ENCODE measurements around the gene AMT. TPM values are rescaled to one million over a fixed set of nuclear protein-coding genes. Genes with fewer than 3 reads are reported as not detected.
A peak's percentile ranks its signal among the peaks of the same experiment; 100 is the strongest.

The AMT gene
- total and polyA plus RNA-seq, 2 of the 13 experiments (the other 11 are each of a cell fraction or from before 2014, with no cell fraction given), result 35.3 to 59.0 TPM

DNA sequence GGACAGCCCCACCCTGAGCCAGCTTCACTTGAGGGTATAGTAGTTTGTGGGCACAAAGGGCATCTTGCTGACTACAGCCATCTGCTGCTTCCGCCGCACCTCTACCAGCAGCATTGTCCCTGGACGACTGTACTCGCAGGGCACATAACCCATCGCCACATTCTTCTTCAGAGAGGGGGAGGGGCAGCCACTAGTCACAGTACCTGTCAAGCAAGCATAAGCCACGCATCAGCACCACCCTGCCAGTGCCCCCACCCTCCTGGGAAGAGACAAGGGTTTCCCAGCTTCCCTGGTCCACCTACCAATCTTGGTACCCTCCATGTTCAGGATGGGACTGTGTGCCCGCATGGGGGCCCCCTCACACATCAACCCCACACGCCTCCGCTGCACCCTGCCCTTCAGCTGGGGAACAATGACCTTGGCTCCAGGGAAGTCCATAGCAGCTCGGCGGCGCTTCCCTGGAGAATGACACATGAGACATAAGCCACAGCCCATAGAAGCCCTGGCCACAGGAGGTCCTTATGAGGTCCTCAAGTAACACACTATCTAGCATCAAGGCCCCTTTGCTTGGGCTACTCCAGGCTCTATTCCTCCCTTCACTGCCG lies 4.7 kb downstream of the AMT start:
- no peak overlapping the region for H3K27ac ChIP-seq (ENCODE audit: extremely low read length, insufficient read depth, low read length)
- no peak for ATAC-seq
- CTCF ChIA-PET (ENCODE audit: low intra/inter-chr PET ratio, low total read pairs), result no interaction called here
- no peak for FAIRE-seq
- no peak overlapping the region for H3K4me3 ChIP-seq (replicated peaks in 1 of 3; ENCODE audit: insufficient read depth in 1 of 3, low read depth in 2 of 3, low read length in 3 of 3)
- H3K4me2 ChIP-seq (ENCODE audit: low read depth, low read length), result no peak overlapping the region
- H3K79me2 ChIP-seq (ENCODE audit: insufficient read depth, low read length), result peaks cover 13% of the 10 kb centered on the region
- intact Hi-C loops (cut with micrococcal nuclease; ENCODE audit: unreplicated experiment) (no loop called here), in situ Hi-C loops (cut with HindIII; ENCODE audit: extremely low pct_ligation_motif_present, low pct_unique_long_range_greater_than_20kb) (no loop called here)
- no TSS peak for BruUV-seq (replicated peaks)
- no peak overlapping the region for H3K9ac ChIP-seq (ENCODE audit: insufficient read depth, low read depth, low read length)
- POLR2A ChIA-PET, result interaction anchor here (3.9 kb wide), 1 partner anchor 11 kb away, joined by 13 read pairs; the partner anchor contains the start of gene NICN1
- H3K36me3 ChIP-seq (replicated peaks in 1 of 2; ENCODE audit: control insufficient read depth in 1 of 2, insufficient read depth in 2 of 2, low read length in 2 of 2), result peaks cover 0 to 6% of the 10 kb centered on the region in 2 experiments; a peak in 3 of 5 replicates
- H3K9me3 ChIP-seq (ENCODE audit: low read length), result no peaks in the 10 kb centered on the region
- H4K20me1 ChIP-seq (ENCODE audit: insufficient read depth, low read length), result no peaks in the 10 kb centered on the region
- no peak overlapping the region for H2AFZ ChIP-seq (ENCODE audit: low read length)
- WGBS (ENCODE audit: low lambda C conversion rate), result 97% methylated on average over 10 of the region's 13 CpGs
- no peaks in the 10 kb centered on the region; a peak in 1 of 5 replicates for H3K27me3 ChIP-seq (ENCODE audit: control insufficient read depth in 1 of 2, insufficient read depth in 2 of 2, low read length in 2 of 2)
- peak; percentile 14; the same call in 1 of the 2 replicates for TF ChIP-seq POLR2G (IDR thresholded peaks at IDR 0.05; ENCODE audit: low read depth, low read length)
- 0 out of 2 replicates have a peak, but pooled peaks have one; percentile 35 for TF ChIP-seq AKAP8 (CRISPR knock-in tag; IDR thresholded peaks at IDR 0.05)
- no peak for TF ChIP-seq EP300 (IDR thresholded peaks at IDR 0.05; ENCODE audit: low read depth in 2 of 2, low read length in 2 of 2)
- TF ChIP-seq EP300 (CRISPR knock-in tag; IDR thresholded peaks at IDR 0.05; ENCODE audit: borderline replicate concordance), result 0 out of 2 replicates have a peak, but pooled peaks have one; percentile 14
- no peak for TF ChIP-seq ZNF761 (CRISPR knock-in tag; conservative IDR thresholded peaks at IDR 0.05)
- TF ChIP-seq ZBTB33 (CRISPR knock-in tag; IDR thresholded peaks at IDR 0.05), result peak; percentile 22; the same call in 1 of the 2 replicates
- TF ChIP-seq, protein P1, sequence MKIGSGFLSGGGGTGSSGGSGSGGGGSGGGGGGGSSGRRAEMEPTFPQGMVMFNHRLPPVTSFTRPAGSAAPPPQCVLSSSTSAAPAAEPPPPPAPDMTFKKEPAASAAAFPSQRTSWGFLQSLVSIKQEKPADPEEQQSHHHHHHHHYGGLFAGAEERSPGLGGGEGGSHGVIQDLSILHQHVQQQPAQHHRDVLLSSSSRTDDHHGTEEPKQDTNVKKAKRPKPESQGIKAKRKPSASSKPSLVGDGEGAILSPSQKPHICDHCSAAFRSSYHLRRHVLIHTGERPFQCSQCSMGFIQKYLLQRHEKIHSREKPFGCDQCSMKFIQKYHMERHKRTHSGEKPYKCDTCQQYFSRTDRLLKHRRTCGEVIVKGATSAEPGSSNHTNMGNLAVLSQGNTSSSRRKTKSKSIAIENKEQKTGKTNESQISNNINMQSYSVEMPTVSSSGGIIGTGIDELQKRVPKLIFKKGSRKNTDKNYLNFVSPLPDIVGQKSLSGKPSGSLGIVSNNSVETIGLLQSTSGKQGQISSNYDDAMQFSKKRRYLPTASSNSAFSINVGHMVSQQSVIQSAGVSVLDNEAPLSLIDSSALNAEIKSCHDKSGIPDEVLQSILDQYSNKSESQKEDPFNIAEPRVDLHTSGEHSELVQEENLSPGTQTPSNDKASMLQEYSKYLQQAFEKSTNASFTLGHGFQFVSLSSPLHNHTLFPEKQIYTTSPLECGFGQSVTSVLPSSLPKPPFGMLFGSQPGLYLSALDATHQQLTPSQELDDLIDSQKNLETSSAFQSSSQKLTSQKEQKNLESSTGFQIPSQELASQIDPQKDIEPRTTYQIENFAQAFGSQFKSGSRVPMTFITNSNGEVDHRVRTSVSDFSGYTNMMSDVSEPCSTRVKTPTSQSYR (CRISPR knock-in tag; IDR thresholded peaks at IDR 0.05; ENCODE audit: borderline replicate concordance), result peak; percentile 40; the same call in 1 of the 2 replicates
- TF ChIP-seq ZNF607 (CRISPR knock-in tag; IDR thresholded peaks at IDR 0.05; ENCODE audit: borderline replicate concordance), result no peak
- no peak for TF ChIP-seq RFXANK (CRISPR knock-in tag; IDR thresholded peaks at IDR 0.05)
- TF ChIP-seq AGO2 (optimal IDR thresholded peaks at IDR 0.05; ENCODE audit: low read depth, low read length), result peak; percentile 46
- no peak for DNase-seq (ENCODE audit: low spot score)
- H3K4me1 ChIP-seq (ENCODE audit: insufficient read depth, low read length), result peaks cover 58% of the 10 kb centered on the region

All from HepG2 (cell line).